Measurements from ENCODE around the gene VOPP1.

VOPP1 gene

GRCh38 chr7:55554038-55554437 is 18.3 kb downstream of the VOPP1 start:
- DNase-seq, result no peak

- DNase-seq, result no peak
Observed at GRCh38 chr7:55553024-55553345, 19.3 kb downstream of the VOPP1 start.

GRCh38 chr7:55552320-55553023 is 19.8 kb downstream of the VOPP1 start:
- DNase-seq, result peak in 3 of 14 donors; percentile 14 to 66 (median 26)

GRCh38 chr7:55550841-55551537 is 21.3 kb downstream of the VOPP1 start:
- no peak for DNase-seq

- DNase-seq, result no peak
Observed at GRCh38 chr7:55550010-55550663, 22.2 kb downstream of the VOPP1 start.

GRCh38 chr7:55549457-55549856 is 22.8 kb downstream of the VOPP1 start:
- peak in 1 of 14 donors; percentile 74 for DNase-seq

- DNase-seq, result no peak
Observed at GRCh38 chr7:55548295-55548731, 24.0 kb downstream of the VOPP1 start.

GRCh38 chr7:55546814-55547213 is 25.5 kb downstream of the VOPP1 start:
- peak in 11 of 14 donors; percentile 32 to 87 (median 52) for DNase-seq

GRCh38 chr7:55545496-55545895 is 26.8 kb downstream of the VOPP1 start:
- DNase-seq, result peak in 2 of 14 donors; percentile 10 to 27

- DNase-seq, result no peak
Observed at GRCh38 chr7:55540226-55540858, 32.0 kb downstream of the VOPP1 start.

- no peak for DNase-seq
Observed at GRCh38 chr7:55539380-55539779, 32.9 kb downstream of the VOPP1 start.

GRCh38 chr7:55538538-55538937 is 33.8 kb downstream of the VOPP1 start:
- DNase-seq, result no peak

- DNase-seq, result no peak
Observed at GRCh38 chr7:55537458-55537990, 34.8 kb downstream of the VOPP1 start.

GRCh38 chr7:55536619-55537457 is 35.5 kb downstream of the VOPP1 start:
- no peak for DNase-seq

GRCh38 chr7:55535617-55536016 is 36.7 kb downstream of the VOPP1 start:
- DNase-seq, result no peak

GRCh38 chr7:55534916-55535590 is 37.2 kb downstream of the VOPP1 start:
- DNase-seq, result no peak

- DNase-seq, result peak in 7 of 14 donors; percentile 13 to 53 (median 38)
Observed at GRCh38 chr7:55534262-55534915, 37.9 kb downstream of the VOPP1 start.

GRCh38 chr7:55533729-55534080 is 38.6 kb downstream of the VOPP1 start:
- no peak for DNase-seq

- DNase-seq, result peak in 3 of 14 donors; percentile 15 to 33 (median 22)
Observed at GRCh38 chr7:55533050-55533728, 39.1 kb downstream of the VOPP1 start.
